ENCODE measurements around the gene MBD2.

MBD2 gene

DNA sequence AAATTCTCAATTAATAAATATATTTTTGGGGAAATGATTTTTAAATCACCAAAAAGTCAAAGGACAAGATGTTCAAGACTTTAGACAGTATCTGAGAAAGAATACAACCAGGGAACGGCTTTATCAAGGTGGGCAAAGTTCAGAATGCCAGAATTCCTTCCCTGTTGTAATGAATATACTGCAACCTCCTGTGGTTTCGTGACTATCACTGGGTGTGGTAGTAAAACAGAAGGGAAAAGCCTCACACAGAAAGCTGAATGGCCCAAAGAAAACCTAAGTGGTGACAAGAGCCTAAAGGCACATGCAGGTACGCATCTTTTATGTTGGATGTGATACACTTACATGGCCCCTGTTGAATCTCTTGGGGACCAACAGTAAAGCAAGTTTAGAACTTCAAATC lies 37.1 kb downstream of the MBD2 start:
- TF ChIP-seq, protein P1, sequence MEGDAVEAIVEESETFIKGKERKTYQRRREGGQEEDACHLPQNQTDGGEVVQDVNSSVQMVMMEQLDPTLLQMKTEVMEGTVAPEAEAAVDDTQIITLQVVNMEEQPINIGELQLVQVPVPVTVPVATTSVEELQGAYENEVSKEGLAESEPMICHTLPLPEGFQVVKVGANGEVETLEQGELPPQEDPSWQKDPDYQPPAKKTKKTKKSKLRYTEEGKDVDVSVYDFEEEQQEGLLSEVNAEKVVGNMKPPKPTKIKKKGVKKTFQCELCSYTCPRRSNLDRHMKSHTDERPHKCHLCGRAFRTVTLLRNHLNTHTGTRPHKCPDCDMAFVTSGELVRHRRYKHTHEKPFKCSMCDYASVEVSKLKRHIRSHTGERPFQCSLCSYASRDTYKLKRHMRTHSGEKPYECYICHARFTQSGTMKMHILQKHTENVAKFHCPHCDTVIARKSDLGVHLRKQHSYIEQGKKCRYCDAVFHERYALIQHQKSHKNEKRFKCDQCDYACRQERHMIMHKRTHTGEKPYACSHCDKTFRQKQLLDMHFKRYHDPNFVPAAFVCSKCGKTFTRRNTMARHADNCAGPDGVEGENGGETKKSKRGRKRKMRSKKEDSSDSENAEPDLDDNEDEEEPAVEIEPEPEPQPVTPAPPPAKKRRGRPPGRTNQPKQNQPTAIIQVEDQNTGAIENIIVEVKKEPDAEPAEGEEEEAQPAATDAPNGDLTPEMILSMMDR (IDR thresholded peaks at IDR 0.05; ENCODE audit: insufficient read depth, low read depth, low read length, missing control alignments) = no peak

GRCh38 chr18:54184836-54185235 lies 39.6 kb downstream of the MBD2 start:
- TF ChIP-seq, protein P1 (IDR thresholded peaks at IDR 0.05; ENCODE audit: insufficient read depth, low read depth, low read length, missing control alignments) = no peak
- no peak for DNase-seq (ENCODE audit: low read depth)
- no peak overlapping the region for H3K4me3 ChIP-seq (ENCODE audit: low read length)

More for the DNA sequence above, 37.1 kb downstream of the MBD2 start:
- DNase-seq (ENCODE audit: low read depth) = no peak
- H3K4me3 ChIP-seq (ENCODE audit: low read length) = no peak overlapping the region

GRCh38 chr18:54183390-54183789 lies 41.1 kb downstream of the MBD2 start:
- no peak overlapping the region for H3K4me3 ChIP-seq (ENCODE audit: low read length)
- DNase-seq (ENCODE audit: low read depth) = no peak
- TF ChIP-seq, protein P1 (IDR thresholded peaks at IDR 0.05; ENCODE audit: insufficient read depth, low read depth, low read length, missing control alignments) = no peak

DNA sequence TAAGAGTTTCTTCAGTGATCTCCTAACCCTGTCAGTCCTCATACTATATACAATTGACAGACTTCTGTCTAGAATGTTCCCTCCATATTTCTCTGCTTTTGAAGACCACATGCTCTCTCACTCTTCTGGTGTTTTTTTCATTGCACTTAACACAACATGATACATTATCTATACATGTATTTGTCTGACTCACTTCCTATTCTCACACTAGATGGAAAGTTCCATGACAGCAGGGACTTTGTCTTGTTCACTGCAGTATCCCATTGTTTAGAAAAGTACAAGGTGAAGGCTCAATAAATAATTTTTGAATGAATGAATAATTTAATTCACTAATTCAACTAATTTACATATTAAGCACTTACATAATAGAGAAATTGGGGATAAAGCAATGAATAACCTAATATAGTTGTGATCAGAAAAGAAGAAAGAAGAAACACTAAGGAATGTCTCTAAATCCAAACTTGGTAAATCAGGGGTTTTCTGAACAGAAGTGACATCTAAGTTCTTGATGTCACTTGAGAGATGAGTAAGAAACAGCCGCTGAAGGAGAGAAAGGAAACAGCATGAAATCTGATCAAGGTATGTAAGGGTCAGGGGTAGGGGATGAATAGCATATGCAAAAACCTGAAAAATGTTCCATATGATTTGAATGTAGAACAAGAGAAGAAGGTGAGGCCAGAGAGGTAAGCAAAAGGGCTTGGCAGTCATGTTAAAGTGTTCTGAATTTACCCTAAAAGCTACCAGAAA lies 42.4 kb downstream of the MBD2 start:
- TF ChIP-seq, protein P1 (IDR thresholded peaks at IDR 0.05; ENCODE audit: insufficient read depth, low read depth, low read length, missing control alignments) = no peak
- DNase-seq (ENCODE audit: low read depth) = peak; percentile 54
- H3K4me3 ChIP-seq (ENCODE audit: low read length) = no peak overlapping the region

DNA sequence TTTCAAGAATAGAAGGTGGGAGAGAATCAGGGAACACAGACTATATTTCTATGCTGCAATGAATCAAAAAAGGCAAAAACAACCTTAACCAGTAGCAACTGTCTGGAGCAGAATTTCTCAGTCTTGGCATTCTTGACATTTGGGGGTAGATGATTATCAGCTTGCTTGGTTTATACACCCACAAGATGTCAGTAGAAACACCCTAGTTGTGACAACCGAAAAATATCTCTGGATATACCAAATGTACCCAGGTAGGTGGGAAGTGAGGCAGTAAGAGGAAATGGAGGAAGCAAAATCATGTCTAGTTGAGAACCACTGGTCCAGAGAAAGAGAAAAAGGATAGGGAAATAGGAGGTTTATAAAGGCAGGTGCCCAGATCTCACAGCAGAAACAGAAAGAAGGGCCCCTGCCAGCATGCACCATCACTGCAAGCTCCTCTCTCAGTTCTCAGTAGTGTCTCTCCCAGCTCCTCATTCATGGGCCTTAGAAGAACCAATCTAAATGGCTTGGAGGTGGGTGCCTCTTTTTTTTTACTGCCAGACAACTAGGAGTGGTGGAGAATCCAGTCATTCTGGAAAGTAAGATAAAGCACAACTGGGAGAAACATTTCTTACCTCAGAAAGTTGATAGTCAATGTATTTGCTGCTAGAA lies 50.4 kb downstream of the MBD2 start:
- no peak for DNase-seq (ENCODE audit: low read depth)
- H3K4me3 ChIP-seq (ENCODE audit: low read length) = no peak overlapping the region
- TF ChIP-seq, protein P1 (IDR thresholded peaks at IDR 0.05; ENCODE audit: insufficient read depth, low read depth, low read length, missing control alignments) = no peak

DNA sequence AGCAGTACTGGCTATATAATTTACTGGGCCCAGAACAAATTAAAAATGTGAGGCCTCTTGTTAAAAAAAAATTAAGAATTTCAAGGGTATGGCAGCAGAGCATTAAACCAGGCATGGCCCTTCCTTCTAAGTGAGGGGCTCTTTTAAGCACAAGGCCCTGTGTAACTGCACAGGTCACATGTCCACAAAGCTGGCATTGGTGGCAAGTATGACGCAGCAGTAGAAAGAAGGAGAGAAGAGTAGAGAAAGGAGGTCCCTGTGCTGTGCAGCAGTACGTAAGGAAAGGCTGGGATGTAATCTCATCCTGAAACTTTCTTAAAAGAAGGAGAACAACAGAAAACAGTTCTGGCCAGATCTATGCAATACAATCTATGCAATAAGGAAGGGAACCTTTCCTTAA lies 51.2 kb downstream of the MBD2 start:
- TF ChIP-seq, protein P1 (IDR thresholded peaks at IDR 0.05; ENCODE audit: insufficient read depth, low read depth, low read length, missing control alignments) = no peak
- no peak overlapping the region for H3K4me3 ChIP-seq (ENCODE audit: low read length)
- no peak for DNase-seq (ENCODE audit: low read depth)
